Activated naive CD8-positive, alpha-beta T cell treated with anti-CD3 and anti-CD28 coated beads, Interleukin-2, amount 50 U/mL, for 24 hours (primary cell): ENCODE measurements around the gene HOTAIR.

Experiments
- ATAC-seq: fragments of 150-1000 bp; cut with Tn5 transposase; one replicate; pipeline ENCODE4 v1.10.0; 2021
- DNase-seq: peaks from one replicate; pipeline ENCODE4 v3.0.0; 2021
- H3K27ac Mint-ChIP-seq: one replicate; pipeline ENCODE4 v1.8.0; 2021; ENCODE audit warnings: mild to moderate bottlenecking, mixed read lengths
- H3K27me3 Mint-ChIP-seq: one replicate; pipeline ENCODE4 v1.8.0; 2021; ENCODE audit warnings: mixed read lengths
- H3K36me3 Mint-ChIP-seq: one replicate; pipeline ENCODE4 v1.8.0; 2021; ENCODE audit warnings: low read depth, mixed read lengths
- H3K4me1 Mint-ChIP-seq: one replicate; pipeline ENCODE4 v1.8.0; 2021; ENCODE audit warnings: mixed read lengths
- H3K4me3 Mint-ChIP-seq: one replicate; pipeline ENCODE4 v1.8.0; 2021; ENCODE audit warnings: mild to moderate bottlenecking, moderate library complexity, mixed read lengths
- H3K9me3 Mint-ChIP-seq: one replicate; pipeline ENCODE4 v1.8.0; 2021; ENCODE audit warnings: mixed read lengths

HOTAIR gene

DNA sequence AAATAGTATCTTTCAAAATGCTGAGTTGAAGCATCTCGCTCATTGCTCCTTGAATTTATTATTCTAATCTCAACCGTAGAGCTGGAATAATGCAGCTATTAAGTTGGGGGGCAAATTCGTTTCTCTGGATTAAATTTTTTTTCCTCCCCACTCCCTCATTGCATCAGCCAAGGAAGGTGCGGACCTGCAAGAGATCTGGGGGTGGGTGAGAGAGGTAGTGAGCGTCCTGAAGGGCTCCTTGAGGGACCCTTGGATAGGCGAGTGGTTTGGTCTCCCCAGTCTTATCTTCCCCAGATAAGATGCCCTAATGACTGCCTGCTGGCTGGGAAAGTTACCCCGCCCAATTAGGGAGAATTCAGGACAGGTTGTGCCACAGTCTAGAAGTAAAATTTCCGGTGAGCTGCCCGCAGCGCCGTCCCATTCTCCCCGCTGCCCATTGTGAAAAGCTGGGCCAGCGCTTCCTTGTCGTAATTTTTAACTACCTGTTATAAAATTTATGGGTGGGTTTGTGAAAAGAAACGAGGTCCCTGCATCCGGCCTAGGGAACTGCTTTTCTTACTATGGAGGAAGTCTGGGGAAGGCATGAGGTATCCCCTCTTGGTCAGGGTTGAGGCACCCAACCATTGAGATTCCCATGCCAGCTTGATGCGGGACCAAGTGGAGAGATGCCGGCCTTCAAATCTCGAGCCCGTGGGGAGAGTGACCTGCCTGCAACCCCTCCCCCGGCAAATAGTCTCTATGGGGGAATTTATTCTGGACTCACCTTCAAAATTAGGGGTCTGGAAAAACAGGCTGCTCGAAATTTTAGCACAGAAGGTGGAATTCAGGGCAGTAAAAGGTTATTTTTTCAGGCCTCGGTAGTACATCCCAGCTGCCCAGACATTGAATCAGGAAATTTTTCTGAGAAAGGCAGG is 40.5 kb upstream of the HOTAIR start:
- Mint-ChIP-seq H3K4me3 (no peak overlapping the region), H3K27me3 (peaks cover 80% of the 10 kb centered on the region), H3K27ac (no peak overlapping the region), H3K36me3 (no peaks in the 10 kb centered on the region), H3K4me1 (peaks cover 24% of the 10 kb centered on the region), H3K9me3 (no peaks in the 10 kb centered on the region)
- DNase-seq (no peak), ATAC-seq (no peak)

DNA sequence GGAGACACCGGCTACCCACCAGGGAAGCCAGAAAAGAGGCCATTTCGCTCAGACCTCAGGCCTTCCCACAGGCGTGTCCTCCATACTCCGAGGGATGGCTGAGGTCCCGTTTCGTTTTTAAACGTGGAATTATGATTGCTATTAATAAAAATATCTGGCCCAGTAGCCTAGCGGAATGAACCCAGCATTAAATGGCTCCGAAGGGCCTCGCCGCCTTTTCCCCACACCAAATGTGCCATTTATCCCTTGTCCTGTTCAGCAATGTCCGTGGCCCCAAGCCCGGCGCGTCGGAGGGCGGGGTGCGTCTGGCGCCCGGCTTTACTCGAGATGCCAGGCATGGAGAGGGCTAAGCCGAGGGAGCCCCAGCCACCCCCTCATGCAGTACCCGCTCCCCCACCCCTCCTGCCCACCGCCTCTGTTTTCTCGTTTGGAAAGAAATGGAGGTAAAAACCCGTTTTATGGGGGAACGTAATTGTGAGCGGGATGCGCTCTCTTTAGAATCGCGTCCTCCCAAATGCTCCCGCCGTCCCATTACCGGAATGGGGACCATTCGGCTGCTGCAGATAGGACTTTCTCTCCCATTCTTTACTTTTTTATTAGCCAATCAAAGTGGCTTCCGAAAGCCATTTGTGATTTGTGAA is 39.7 kb upstream of the HOTAIR start:
- no peaks in the 10 kb centered on the region for H3K36me3 Mint-ChIP-seq
- H3K4me1 Mint-ChIP-seq, result peaks cover 28% of the 10 kb centered on the region
- H3K9me3 Mint-ChIP-seq, result no peaks in the 10 kb centered on the region
- peaks cover 81% of the 10 kb centered on the region for H3K27me3 Mint-ChIP-seq
- no peak overlapping the region for H3K27ac Mint-ChIP-seq
- no peak overlapping the region for H3K4me3 Mint-ChIP-seq
- ATAC-seq (no peak), DNase-seq (no peak)

DNA sequence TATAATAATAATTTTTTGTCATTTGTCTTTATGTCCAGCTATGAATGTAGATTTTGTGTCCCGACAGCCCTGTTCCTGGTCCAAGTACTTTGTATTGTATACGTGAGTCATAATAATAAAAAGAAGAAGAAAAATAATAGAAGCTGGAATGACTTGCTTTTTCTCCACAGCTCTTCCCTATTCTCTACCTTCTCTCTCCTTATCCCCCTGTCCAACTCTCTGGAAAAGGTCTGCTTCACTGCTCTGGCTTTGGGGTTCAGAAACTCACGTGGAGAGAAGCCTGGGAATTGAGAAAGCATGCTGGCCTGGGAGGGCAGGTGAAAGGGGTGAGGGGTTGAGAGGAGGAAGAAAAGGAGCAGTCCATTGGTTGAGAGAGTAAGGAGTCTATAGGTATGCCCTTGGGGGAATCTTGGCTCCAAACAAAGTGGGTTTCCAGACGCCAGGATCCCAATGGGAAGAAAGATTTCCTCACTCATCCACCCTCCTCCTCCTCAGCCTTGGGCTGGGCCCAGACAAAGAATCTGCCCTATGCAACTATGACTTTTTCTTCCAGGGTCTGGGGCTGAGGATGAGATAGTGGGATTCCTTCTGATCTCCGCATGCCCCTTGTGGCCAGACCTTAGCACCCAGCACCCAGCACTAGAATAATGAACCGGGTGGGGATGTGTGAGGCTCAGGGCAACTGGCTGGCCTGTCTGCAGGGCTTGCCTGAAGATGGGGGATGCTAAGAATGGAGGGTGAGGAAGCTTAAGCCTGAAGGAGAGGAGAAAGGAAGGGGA is 38.1 kb upstream of the HOTAIR start:
- DNase-seq, result no peak
- ATAC-seq, result no peak
- Mint-ChIP-seq H3K9me3 (no peaks in the 10 kb centered on the region), H3K4me3 (no peak overlapping the region), H3K36me3 (no peaks in the 10 kb centered on the region), H3K27ac (no peak overlapping the region), H3K4me1 (peaks cover 27% of the 10 kb centered on the region), H3K27me3 (peaks cover 89% of the 10 kb centered on the region)

DNA sequence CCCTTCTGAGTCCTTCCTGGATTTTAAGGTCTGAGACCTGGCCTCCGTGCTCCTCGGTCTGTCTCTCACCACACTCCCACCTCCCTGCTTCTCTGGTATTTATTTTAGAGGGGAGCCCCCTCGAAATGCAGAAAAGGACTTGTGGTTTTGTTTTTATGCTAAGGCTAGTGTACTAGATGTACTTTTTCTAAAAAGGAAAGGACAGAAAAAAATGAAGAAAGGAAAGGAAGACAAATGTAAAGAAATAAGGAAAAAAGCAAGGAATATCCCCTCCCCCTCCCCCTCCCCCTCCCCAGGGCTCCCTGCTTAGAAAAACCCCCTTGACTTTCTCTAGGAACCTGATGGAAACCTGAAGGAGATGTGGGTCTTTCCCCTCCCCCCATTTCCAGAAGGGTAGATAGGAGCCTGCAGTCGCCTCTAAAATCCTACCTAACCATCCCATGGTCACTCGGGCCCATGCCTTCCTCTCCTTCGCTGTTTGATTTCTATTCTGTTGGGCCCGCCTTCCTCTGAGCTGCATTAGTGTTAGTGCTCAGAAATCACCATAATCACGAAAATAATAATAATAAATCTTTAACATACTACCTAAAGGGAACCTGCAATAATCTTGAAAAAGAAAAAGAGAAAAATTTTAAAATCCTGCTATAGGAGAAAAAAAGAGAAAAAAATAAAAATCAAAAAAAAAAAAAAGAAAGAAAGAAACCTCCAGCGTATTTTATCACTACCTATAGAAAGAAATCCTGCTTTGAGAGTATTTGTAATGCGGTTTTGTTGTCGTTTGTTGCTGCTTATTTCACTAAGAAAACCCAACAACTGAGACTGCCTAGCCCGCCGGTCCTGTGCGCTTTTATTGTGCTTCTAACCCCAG is 37.1 kb upstream of the HOTAIR start:
- Mint-ChIP-seq H3K9me3 (no peaks in the 10 kb centered on the region), H3K4me3 (no peak overlapping the region), H3K27me3 (peaks cover 91% of the 10 kb centered on the region), H3K36me3 (no peaks in the 10 kb centered on the region), H3K27ac (no peak overlapping the region), H3K4me1 (peaks cover 19% of the 10 kb centered on the region)
- DNase-seq, result no peak
- no peak for ATAC-seq

DNA sequence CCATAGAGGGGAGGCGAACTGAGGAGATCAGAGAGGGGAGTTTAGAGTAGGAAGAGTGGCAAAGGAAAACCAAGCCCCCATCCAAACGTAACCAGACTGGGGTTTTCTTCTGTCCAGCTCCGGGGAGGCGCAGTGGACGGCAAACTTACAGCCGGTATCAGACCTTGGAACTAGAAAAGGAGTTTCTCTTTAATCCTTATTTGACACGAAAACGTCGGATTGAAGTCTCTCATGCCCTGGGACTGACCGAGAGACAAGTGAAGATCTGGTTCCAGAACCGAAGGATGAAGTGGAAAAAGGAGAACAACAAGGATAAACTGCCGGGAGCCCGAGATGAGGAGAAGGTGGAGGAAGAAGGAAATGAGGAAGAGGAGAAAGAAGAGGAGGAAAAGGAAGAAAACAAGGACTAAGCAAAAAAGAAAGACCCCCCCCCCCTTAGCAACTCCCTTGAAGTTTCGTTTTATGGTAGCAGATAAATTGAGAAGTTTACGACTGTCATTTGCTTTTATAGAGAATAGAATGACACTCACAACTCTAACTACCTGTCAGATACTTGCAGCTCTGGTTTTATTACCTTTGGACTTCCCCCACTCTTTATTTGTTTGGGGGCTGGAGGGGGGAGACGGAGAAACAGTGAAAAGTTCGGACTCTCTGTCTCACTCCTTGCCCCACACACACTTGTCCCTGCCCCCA is 36.4 kb upstream of the HOTAIR start:
- no peak overlapping the region for H3K27ac Mint-ChIP-seq
- no peaks in the 10 kb centered on the region for H3K36me3 Mint-ChIP-seq
- no peak overlapping the region for H3K4me3 Mint-ChIP-seq
- peaks cover 26% of the 10 kb centered on the region for H3K4me1 Mint-ChIP-seq
- no peaks in the 10 kb centered on the region for H3K9me3 Mint-ChIP-seq
- no peak for ATAC-seq
- peaks cover 93% of the 10 kb centered on the region for H3K27me3 Mint-ChIP-seq
- DNase-seq, result no peak

DNA sequence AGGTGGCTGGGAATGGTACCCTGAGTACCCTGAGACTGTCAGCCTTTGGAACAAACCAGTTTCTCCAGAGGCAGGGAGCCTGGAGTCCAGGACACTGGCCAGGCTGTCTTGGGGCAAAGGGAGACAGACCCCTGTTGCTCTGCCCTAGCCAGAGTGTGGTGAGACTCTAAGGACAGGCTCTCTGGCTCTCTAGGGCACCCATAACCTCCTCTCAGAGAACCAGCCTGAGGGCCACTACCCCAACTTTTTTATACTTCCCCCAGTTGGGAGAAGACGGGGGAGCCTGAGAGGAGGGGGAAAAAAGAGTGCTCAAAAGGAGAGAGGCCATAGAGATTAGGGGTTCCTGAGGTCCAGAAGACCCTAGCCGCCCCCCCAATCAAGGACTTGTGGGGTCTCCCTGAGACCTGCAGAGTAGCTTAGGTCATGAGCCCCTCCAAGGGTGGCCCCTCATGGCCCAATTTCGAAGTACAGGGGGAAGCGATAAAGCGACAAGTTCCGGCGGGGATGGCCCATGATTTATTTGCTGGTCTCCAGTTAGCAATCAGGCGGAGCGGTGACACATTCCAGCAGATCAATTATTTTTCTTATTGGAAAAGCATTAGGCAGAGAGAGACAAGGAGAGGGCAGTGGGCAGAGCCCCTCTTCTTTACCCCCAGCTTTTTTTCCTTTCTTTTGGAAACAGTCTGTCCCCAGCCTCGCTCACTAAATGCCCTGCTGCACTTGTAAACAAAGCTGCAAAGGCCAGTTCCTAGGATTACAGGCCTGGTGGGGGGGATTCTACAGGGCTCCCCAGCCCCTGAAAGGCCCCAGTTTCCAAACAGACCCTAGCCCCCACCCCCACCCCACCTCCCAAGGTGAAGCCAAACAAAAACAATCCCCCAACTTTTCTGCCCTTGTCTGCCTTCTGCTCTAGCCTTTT is 35.6 kb upstream of the HOTAIR start:
- H3K36me3 Mint-ChIP-seq, result no peaks in the 10 kb centered on the region
- peaks cover 93% of the 10 kb centered on the region for H3K27me3 Mint-ChIP-seq
- H3K4me3 Mint-ChIP-seq, result no peak overlapping the region
- no peaks in the 10 kb centered on the region for H3K9me3 Mint-ChIP-seq
- peaks cover 33% of the 10 kb centered on the region for H3K4me1 Mint-ChIP-seq
- no peak for DNase-seq
- no peak for ATAC-seq
- H3K27ac Mint-ChIP-seq, result peak overlapping the region; percentile 42

DNA sequence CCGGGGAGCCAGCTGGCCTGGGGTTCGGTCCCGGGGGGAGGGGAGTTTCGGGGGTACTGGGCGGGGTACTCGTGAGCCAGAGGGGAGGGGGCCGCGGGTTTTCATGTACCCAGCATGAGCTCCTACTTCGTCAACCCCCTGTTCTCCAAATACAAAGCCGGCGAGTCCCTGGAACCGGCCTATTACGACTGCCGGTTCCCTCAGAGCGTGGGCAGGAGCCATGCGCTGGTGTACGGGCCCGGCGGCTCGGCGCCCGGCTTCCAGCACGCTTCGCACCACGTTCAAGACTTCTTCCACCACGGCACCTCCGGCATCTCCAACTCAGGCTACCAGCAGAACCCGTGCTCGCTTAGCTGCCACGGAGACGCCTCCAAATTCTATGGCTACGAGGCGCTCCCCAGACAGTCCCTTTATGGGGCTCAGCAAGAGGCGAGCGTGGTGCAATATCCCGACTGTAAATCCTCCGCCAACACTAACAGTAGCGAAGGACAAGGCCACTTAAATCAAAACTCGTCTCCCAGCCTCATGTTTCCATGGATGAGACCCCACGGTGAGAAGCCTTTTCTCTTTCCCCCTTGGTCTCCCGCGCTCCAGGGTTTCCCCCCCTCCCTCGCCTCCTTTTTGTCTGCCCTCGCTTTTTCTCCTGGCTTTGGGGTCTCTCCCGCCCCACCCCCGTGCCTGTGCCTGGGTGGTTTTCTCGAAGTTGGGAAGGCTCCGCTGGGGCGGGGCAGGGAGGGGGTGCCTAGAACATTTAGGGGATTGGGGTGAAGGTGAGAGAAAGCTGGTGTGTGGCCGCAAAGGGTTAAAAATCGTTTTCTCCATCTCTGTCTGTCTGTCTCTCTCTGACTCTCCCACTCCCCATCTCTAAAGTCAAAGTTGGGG is 34.7 kb upstream of the HOTAIR start:
- Mint-ChIP-seq H3K4me3 (peak overlapping the region; percentile 59), H3K27me3 (peaks cover 93% of the 10 kb centered on the region), H3K27ac (peak overlapping the region; percentile 42), H3K9me3 (no peaks in the 10 kb centered on the region), H3K36me3 (no peaks in the 10 kb centered on the region), H3K4me1 (peaks cover 30% of the 10 kb centered on the region)
- DNase-seq, result no peak
- ATAC-seq, result no peak

DNA sequence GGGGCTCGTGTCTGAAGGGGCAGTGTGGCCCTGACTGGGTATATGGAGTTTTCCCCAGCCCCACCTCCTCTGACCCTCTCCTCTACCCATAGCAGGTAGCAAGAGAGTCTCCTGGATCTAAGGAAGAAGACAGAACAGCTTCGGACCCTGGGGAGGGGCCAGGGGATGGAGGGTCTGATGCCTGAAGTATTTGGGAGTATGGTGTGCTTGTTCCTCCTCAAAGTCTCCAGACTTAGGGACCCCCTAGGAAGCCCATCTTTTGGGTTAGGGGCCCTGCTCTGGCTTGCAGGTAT is 33.5 kb upstream of the HOTAIR start:
- no peak for DNase-seq
- Mint-ChIP-seq H3K36me3 (no peaks in the 10 kb centered on the region), H3K27me3 (peaks cover 91% of the 10 kb centered on the region), H3K4me1 (peaks cover 30% of the 10 kb centered on the region), H3K9me3 (no peaks in the 10 kb centered on the region), H3K27ac (no peak overlapping the region), H3K4me3 (no peak overlapping the region)
- no peak for ATAC-seq

DNA sequence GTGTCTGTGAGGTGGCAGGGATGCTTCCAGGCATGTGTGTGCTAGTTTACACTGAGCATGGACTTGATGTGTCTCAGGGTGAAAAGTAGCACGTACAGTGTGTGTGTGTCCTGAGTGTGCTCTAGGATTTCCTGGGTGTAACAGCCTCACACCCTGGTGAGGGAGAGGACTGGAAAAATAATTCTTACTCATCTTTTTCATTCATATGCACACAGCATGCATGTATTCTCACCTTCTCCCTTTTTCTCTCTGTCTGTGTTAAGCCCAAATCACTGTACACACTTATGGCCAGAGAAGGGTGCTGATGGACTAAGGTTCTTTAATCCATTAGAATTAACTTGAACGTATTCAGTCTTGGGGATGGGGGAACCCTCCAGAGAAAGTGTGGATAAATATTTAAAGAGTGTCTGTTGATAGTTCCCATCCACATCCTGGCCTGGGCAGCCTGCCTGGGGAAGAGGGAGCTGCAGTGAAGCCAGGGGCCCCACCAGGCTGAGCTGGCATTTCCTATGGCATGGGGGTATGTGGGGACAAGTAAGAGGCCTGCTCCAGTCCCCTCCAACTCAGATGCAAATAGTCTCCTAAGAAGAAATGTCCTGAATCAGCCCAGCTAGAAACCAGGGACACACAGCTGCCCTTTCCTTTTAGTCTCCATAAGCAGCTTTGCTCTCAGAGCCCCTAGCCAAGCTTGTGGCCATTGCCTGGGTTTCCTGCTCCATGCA is 32.9 kb upstream of the HOTAIR start:
- ATAC-seq (no peak), DNase-seq (no peak)
- Mint-ChIP-seq H3K27ac (no peak overlapping the region), H3K4me1 (peaks cover 30% of the 10 kb centered on the region), H3K27me3 (peaks cover 92% of the 10 kb centered on the region), H3K36me3 (no peaks in the 10 kb centered on the region), H3K4me3 (no peak overlapping the region), H3K9me3 (no peaks in the 10 kb centered on the region)

DNA sequence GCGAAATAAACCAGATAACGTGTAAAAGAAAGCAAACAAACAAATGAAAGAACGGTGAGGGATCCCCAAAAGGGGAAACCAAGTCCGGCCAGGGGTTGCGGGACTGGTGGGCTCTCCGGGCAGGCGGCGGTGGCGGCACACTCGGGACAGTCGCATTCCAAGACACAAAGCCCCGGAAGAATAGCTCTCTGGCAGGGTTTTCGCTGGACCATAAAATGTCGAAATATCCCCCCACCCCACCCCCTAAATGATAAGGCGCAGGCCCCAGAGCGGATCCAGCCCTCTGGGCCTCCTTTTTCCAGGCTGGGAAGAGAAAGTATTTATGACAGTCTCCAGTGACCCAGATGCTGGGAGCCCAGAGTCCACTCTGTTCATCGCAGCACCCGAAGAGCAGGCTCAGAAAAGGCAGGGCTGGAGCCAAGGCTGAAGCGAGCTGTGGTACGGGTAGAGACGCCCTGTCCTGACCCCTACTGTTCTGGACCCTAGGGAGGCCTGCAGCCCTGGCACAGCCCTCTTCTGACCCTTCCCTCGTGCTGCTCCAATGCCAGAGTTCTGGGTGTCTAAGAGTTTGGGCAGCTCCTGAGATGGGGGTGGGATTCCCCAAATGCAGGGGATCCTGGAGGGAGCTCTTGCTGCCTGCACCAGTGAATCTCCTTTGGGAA is 31.9 kb upstream of the HOTAIR start:
- no peak overlapping the region for H3K27ac Mint-ChIP-seq
- DNase-seq (no peak), ATAC-seq (no peak)
- peak overlapping the region; percentile 60 for H3K4me3 Mint-ChIP-seq
- peaks cover 32% of the 10 kb centered on the region for H3K4me1 Mint-ChIP-seq
- H3K36me3 Mint-ChIP-seq, result no peaks in the 10 kb centered on the region
- H3K9me3 Mint-ChIP-seq, result no peaks in the 10 kb centered on the region
- peaks cover 92% of the 10 kb centered on the region for H3K27me3 Mint-ChIP-seq

DNA sequence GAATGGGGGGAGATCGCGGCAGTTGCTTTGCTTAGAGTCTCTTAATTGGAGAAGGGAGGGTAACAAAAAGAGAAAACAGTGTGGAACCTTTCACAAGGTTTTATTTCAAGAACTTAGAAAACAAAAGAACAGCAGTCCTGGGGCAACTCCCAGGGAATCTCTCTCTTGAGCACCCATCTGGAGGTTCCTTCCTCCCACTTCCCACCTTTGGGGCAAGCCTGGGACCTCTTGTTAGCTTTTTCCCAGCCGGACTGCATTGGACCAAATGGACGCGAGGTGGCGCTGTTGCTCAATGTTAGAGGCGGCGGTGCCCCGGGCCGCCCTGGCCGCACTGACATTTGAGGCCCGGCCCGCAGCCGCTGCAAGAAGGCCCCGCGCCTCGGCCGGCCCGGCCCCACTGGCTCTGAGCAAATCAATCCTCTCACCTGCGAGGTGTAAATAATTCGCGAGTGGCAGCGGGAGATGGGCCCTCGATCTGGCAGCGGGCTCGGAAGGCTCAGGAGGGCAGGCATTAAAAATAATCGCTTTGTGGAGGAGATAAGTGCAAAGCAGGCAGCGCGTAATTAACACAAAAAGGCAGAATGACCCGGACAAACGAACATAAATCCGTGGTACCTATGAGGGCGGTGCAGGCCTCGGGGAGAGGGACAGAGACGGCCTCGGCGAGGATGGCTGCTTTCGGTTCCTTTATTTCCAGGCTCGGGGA is 31.3 kb upstream of the HOTAIR start:
- Mint-ChIP-seq H3K4me1 (peaks cover 27% of the 10 kb centered on the region), H3K27ac (no peak overlapping the region), H3K9me3 (no peaks in the 10 kb centered on the region), H3K36me3 (no peaks in the 10 kb centered on the region), H3K27me3 (peaks cover 92% of the 10 kb centered on the region), H3K4me3 (peak overlapping the region; percentile 60)
- peak; percentile 88 for DNase-seq
- ATAC-seq, result peak; percentile 90
